ENCODE data around the gene C2orf81.
"Not testable (repeated sequence)": the region's sequence is repeated elsewhere in the genome, so short reads cannot be mapped to it uniquely, and the experiment has no call there.

C2orf81 gene

GRCh38 chr2:74442483-74443297 lies 21.3 kb upstream of the C2orf81 start:
- not testable (repeated sequence) for DNase-seq

- DNase-seq = no peak
Observed at GRCh38 chr2:74441690-74442482, 20.5 kb upstream of the C2orf81 start, which contains the start of gene RTKN. Gene RTKN (minus strand): TSS chr2:74441937. CDS start chr2:74441816, 121 bp downstream.

GRCh38 chr2:74441170-74441689 lies 19.8 kb upstream of the C2orf81 start:
- DNase-seq = no peak

GRCh38 chr2:74440378-74441169 lies 19.2 kb upstream of the C2orf81 start:
- no peak for DNase-seq

- no peak for DNase-seq
Observed at GRCh38 chr2:74439803-74440377, 18.5 kb upstream of the C2orf81 start.

GRCh38 chr2:74439373-74439772 lies 18.0 kb upstream of the C2orf81 start:
- no peak for DNase-seq

GRCh38 chr2:74438248-74438647 lies 16.8 kb upstream of the C2orf81 start:
- DNase-seq = no peak

- no peak for DNase-seq
Observed at GRCh38 chr2:74436848-74437695, 15.7 kb upstream of the C2orf81 start.

- DNase-seq = no peak
Observed at GRCh38 chr2:74436111-74436805, 14.8 kb upstream of the C2orf81 start.

- DNase-seq = no peak
Observed at GRCh38 chr2:74430502-74430901, 9.1 kb upstream of the C2orf81 start.

- no peak for DNase-seq
Observed at GRCh38 chr2:74429487-74430451, 8.3 kb upstream of the C2orf81 start.

GRCh38 chr2:74428675-74429074 lies 7.3 kb upstream of the C2orf81 start:
- DNase-seq = no peak

- DNase-seq = no peak
Observed at GRCh38 chr2:74427551-74427950, 6.1 kb upstream of the C2orf81 start.

- DNase-seq = no peak
Observed at GRCh38 chr2:74426181-74426758, 4.9 kb upstream of the C2orf81 start.

GRCh38 chr2:74425523-74425922 lies 4.1 kb upstream of the C2orf81 start:
- no peak for DNase-seq

- no peak for DNase-seq
Observed at GRCh38 chr2:74424995-74425406, 3.6 kb upstream of the C2orf81 start.

GRCh38 chr2:74424139-74424992 lies 2.9 kb upstream of the C2orf81 start:
- no peak for DNase-seq

Measured in activated CD4-positive, alpha-beta T cell treated with anti-CD3 and anti-CD28 coated beads for 1 hour (primary cell).